ENCODE data around the gene SLC39A11. TPM values are rescaled to one million over a fixed set of nuclear protein-coding genes. Genes with fewer than 3 reads are reported as not detected.

The SLC39A11 gene
- total RNA-seq, 4 donors from 2014 or later: 36.6 to 75.0 (median 40.2) TPM

DNA sequence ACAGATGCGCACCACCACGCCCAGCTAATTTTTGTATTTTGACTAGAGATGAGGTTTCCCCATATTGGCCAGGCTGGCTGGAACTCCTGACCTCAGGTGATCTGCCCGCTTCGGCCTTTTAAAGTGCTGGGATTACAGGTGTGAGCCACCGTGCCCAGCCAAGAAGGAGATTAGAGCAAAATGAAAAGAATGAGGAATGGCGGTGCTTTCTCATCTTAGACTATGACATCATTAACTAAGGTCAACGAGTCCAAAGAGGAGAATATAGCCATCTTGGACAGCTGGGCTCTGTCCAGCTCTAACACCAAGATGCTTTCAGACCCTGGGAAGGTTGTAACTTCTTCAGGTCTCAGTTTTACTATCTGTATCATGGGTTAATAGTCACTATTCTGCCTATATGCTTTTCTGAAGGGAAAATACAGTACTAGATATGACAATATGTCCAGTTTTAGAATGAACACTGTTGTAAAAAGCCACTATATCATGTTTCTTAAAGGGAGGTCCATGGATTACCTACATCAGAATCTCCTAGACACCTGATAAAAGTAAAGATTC, 76.7 kb downstream of the SLC39A11 start:
- TF ChIP-seq, protein P1, sequence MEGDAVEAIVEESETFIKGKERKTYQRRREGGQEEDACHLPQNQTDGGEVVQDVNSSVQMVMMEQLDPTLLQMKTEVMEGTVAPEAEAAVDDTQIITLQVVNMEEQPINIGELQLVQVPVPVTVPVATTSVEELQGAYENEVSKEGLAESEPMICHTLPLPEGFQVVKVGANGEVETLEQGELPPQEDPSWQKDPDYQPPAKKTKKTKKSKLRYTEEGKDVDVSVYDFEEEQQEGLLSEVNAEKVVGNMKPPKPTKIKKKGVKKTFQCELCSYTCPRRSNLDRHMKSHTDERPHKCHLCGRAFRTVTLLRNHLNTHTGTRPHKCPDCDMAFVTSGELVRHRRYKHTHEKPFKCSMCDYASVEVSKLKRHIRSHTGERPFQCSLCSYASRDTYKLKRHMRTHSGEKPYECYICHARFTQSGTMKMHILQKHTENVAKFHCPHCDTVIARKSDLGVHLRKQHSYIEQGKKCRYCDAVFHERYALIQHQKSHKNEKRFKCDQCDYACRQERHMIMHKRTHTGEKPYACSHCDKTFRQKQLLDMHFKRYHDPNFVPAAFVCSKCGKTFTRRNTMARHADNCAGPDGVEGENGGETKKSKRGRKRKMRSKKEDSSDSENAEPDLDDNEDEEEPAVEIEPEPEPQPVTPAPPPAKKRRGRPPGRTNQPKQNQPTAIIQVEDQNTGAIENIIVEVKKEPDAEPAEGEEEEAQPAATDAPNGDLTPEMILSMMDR (IDR thresholded peaks at IDR 0.05; ENCODE audit: low read depth): no peak

DNA sequence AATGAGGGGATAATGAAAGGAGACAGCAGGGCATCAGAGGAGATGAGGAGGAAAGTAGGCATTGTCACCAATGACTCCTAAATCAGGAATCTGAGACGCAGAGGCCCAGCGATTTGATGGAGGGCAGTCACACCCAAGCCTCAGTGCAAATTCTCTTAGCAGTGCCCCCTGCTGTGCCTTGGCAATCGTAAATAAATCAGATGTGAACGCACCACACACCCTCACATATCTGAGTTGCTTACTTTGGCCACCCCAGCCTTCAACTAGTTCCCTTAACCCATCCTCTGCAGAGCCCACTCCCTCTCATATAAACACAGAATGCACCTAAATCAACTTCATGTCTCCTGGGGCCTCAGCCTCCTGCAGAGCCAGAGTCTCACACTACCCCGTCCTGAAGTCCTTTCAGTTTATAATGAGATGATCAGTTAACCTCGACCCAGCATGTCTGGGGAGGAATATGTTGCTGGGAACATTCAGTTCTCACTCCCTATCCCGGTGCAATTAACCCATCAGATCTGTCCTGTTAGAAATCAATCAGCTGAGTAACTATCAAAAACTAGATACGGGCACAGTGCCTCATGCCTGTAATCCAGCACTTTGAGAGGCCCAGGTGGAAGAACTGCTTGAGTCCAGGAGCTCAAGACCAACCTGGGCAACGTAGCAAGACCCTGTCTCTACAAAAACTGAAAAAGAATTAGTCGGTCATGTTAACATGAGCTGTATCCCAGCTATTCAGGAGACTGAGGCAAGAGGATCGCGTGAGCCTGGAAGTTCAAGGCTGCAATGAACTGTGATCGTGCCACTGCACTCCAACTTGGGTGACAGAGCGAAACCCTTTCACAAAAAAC, 78.4 kb downstream of the SLC39A11 start:
- TF ChIP-seq, protein P1 (IDR thresholded peaks at IDR 0.05; ENCODE audit: low read depth): no peak

DNA sequence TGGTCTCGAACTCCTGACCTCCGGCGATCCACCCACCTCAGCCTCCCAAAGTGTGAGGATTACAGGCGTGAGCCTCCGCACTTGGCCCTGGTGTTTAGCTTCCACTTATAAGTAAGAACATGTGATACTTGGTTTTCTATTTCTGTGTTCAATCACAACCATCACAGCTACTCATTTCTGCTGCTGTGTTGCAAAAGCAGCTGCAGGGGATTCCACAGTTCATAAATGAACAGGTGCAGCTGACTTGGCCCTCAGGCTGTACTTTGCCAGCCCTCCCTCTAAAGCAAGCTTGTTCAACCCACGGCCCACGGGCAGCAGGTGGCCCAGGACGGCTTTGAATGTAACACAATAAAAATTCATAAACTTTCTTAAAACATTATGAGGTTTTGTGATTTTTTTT, 79.2 kb downstream of the SLC39A11 start:
- TF ChIP-seq, protein P1 (IDR thresholded peaks at IDR 0.05; ENCODE audit: low read depth): no peak

DNA sequence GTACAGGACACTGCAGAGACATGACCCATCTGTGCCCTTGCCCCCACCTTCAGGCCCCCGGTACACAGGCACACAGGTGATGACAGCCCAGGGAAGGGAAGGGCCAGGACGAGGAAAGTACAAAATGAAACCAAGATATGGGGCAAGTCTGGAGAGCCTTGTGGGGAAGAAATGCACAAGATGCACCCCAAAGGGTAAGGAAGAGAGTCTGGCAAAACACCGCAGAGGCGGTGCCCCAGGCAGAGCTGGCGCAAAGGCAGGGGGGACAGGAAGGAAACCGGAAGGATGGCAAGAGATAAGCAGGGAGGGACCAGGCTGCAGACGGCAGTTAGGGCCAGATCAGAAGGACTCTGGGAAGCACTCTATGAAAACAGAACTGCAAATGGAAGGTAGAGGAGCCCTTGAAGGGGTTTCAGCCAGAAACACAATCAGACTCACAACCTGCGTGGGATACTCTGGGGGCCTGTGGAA, 81.4 kb downstream of the SLC39A11 start:
- TF ChIP-seq, protein P1 (IDR thresholded peaks at IDR 0.05; ENCODE audit: low read depth): no peak

DNA sequence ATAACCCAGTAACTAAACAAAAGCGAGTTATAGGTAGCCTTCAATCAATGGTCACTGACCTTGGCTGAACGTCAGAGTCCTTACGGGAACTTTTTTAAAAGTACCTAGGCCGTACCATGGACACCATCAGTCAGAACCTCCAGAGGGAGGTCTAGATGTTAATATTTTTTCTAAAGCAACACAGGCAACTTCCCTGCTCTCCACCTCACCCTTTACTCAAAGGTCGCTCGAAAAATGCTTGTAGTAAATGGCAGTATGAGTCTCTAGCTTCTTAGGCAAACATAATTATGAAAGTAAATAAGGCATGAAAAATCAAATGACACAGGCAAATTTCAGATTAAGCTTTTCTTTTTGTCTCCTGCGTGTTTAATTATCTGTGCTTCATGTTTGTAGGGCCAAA, 82.1 kb downstream of the SLC39A11 start:
- TF ChIP-seq, protein P1 (IDR thresholded peaks at IDR 0.05; ENCODE audit: low read depth): no peak

DNA sequence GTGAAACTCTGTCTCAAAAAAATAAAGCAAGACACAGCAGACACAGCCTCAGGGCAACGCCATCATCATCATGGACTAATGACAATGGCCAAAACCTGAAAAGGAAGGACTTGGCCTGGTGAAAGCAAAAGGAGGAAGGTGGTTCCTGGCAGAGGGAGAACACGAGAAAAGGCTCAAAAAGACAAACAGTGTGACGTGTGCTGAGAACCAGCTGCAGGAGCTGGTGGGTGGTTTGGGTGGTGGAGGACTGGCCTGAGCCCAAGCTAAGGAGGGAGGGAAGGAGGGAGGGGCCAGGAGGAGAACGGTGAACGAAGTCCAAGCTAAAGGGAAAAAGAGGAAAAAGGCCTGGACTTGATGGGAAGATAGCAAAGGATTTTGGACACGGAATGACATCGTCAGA, 85.1 kb downstream of the SLC39A11 start:
- TF ChIP-seq, protein P1 (IDR thresholded peaks at IDR 0.05; ENCODE audit: low read depth): no peak

DNA sequence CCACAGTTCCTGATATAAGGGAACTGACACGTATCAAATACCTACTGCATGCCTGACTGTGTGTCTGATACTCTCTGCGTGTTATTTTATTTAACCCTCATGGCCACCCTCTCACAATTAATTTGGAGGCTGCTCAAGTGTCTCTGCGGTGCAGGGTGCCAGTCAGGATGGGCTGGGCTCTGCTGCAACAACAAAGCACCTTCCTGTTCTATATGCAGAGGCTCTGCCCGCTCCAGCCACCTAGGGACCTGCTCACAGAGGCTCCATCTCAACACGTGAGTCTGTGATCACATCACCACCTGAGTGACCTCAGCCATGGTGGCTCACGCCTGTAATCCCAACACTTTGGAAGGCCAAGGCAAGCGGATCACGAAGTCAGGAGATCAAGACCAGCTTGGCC, 87.1 kb downstream of the SLC39A11 start:
- TF ChIP-seq, protein P1 (IDR thresholded peaks at IDR 0.05; ENCODE audit: low read depth): no peak
